ENCODE measurements around the gene ZNF593OS.

ZNF593OS gene

DNA sequence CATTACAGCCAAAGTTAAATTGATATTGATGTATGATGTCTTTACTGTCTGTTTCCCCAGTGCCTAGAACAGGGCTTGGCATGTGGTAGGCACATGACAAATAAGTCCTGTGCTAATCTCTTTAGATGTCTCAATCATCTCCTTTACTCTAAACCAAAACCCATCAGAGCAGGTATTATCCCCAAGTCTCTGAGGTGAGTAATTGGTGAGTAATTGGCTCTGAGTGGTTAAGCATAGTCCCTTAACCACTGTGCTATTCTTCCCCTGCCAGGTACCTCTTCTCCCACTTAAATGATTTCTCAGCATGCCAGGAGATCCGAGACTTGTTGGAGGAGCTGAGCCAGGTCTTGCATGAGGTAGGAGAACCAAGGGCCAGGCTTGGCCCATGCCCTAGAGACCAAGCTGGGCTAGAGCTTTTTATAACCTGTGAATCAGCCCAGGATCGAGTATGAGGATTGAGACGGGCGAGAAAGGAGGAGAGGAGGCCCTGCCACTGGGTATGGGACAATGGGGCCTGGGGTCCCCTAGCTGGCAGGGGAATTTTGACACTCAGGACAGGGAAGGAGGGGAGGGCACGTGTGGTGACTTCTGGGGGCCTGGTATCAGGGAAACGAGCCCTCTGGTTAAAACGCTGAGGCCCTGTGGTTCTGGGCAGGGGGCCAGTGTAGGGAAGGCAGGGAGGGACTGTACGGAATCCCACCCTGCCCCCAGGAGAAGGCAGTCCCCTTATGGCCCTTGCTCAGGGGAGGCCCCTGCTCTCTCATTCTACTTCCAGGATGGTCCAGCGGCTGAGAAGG lies 10.2 kb upstream of the ZNF593OS start:
- Histone ChIP-seq H3K27me3 (ENCODE audit: insufficient read depth, low read length, poor library complexity) (no peaks in the 10 kb centered on the region), H3K4ac (ENCODE audit: low read depth, low read length) (no peak overlapping the region), H3K23ac (ENCODE audit: low read length) (no peak overlapping the region), H3K18ac (ENCODE audit: low read length) (no peak overlapping the region), H3K56ac (ENCODE audit: low read length) (no peak overlapping the region), H3K4me2 (ENCODE audit: low read length) (no peak overlapping the region), H3K9ac (ENCODE audit: low read length) (no peak overlapping the region), H2AK5ac (ENCODE audit: low read length) (no peak overlapping the region), H2BK15ac (replicated peaks; ENCODE audit: low read depth) (no peak overlapping the region), H3K4me1 (ENCODE audit: control insufficient read depth, low read depth, low read length) (no peaks in the 10 kb centered on the region), H3K36me3 (ENCODE audit: control insufficient read depth, insufficient read depth, low read length) (no peaks in the 10 kb centered on the region), H3K79me1 (ENCODE audit: low read length) (no peaks in the 10 kb centered on the region), H3K79me2 (ENCODE audit: control insufficient read depth, insufficient read depth, low read length) (no peaks in the 10 kb centered on the region), H2BK120ac (ENCODE audit: low read depth, low read length) (no peak overlapping the region), H3K4me3 (ENCODE audit: low read length) (no peak overlapping the region), H4K5ac (ENCODE audit: low read length) (no peak overlapping the region), H3K27ac (ENCODE audit: low read depth, low read length) (no peak overlapping the region), H2BK5ac (ENCODE audit: low read length) (no peak overlapping the region), H4K8ac (ENCODE audit: low read depth, low read length) (no peak overlapping the region)
- no CpG with 5 or more reads among the region's 9 CpGs for WGBS (ENCODE audit: extremely low coverage, insufficient coverage, low lambda C conversion rate)
- no peak for DNase-seq

DNA sequence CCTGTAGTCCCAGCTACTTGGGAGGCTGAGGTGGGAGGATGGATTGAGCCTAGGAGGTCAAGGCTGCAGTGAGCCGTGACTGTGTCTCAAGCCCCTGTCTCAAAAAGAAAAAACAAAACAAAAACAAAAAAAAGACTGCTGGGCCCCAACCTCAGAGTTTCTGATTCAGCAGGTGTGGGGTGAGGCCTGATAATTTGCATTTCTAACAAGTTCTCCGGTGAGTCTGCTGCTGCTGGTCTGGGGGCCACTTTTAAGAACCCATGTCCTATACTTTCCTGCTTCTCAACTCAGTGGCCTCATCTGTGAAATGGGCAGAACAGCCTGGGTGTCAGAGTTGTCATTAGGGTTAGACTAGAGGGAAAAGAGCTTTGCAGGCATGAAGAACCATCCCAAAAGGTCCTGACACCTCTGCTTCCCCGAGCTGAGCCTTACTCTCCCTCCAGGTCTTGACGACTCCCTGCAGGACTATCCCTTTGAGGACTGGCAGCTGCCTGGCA lies 8.4 kb upstream of the ZNF593OS start:
- Histone ChIP-seq H2BK15ac (replicated peaks; ENCODE audit: low read depth) (no peak overlapping the region), H2BK5ac (ENCODE audit: low read length) (no peak overlapping the region), H3K18ac (ENCODE audit: low read length) (no peak overlapping the region), H3K23ac (ENCODE audit: low read length) (no peak overlapping the region), H3K4me3 (ENCODE audit: low read length) (no peak overlapping the region), H3K27ac (ENCODE audit: low read depth, low read length) (no peak overlapping the region), H4K8ac (ENCODE audit: low read depth, low read length) (no peak overlapping the region), H3K4me1 (ENCODE audit: control insufficient read depth, low read depth, low read length) (no peaks in the 10 kb centered on the region), H3K79me2 (ENCODE audit: control insufficient read depth, insufficient read depth, low read length) (no peaks in the 10 kb centered on the region), H3K56ac (ENCODE audit: low read length) (no peak overlapping the region), H4K5ac (ENCODE audit: low read length) (no peak overlapping the region), H2AK5ac (ENCODE audit: low read length) (no peak overlapping the region), H3K9ac (ENCODE audit: low read length) (no peak overlapping the region), H3K27me3 (ENCODE audit: insufficient read depth, low read length, poor library complexity) (no peaks in the 10 kb centered on the region), H3K4me2 (ENCODE audit: low read length) (no peak overlapping the region), H3K79me1 (ENCODE audit: low read length) (no peaks in the 10 kb centered on the region), H2BK120ac (ENCODE audit: low read depth, low read length) (no peak overlapping the region), H3K4ac (ENCODE audit: low read depth, low read length) (no peak overlapping the region), H3K36me3 (ENCODE audit: control insufficient read depth, insufficient read depth, low read length) (no peaks in the 10 kb centered on the region)
- no CpG with 5 or more reads among the region's 4 CpGs for WGBS (ENCODE audit: extremely low coverage, insufficient coverage, low lambda C conversion rate)
- no peak for DNase-seq

DNA sequence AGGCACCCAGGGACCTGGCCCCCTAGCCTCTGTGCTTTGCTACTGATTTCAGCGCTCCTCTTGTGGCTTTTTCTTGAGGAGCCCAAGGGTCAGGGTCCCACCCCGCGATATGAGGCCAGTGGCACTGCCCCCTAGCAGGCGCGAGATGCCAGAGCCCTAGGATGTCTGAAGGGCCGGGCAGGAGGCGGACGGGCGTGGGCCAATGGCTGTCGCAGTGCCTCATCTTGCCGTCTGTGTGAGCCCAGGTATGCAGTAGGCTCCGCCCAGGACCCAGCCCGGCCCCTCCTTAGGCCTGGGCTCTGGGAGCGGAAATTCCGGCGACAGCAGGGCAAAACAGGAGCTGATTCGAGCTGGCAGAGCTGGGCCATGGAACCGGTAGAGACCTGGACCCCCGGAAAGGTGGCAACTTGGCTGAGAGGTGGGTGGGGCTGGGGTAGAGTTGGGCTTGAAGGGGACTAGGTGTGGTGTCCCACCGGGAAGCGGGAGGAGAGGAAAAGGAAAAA lies 5.6 kb upstream of the ZNF593OS start, which contains the start of gene CNKSR1:
Gene CNKSR1 (plus strand): TSS at position 310 of the 503 bp plus-strand sequence. CDS start 57 bp downstream, at position 367.
- no peak within 1 kb of the TSS for H4K5ac ChIP-seq (ENCODE audit: low read length)
- DNase-seq, result peak; percentile 97
- no peaks in the 10 kb centered on the region for H3K79me1 ChIP-seq (ENCODE audit: low read length)
- H2BK120ac ChIP-seq (ENCODE audit: low read depth, low read length), result no peak within 1 kb of the TSS
- no peaks in the 10 kb centered on the region for H3K4me1 ChIP-seq (ENCODE audit: control insufficient read depth, low read depth, low read length)
- no peaks in the 10 kb centered on the region for H3K27me3 ChIP-seq (ENCODE audit: insufficient read depth, low read length, poor library complexity)
- H4K8ac ChIP-seq (ENCODE audit: low read depth, low read length), result no peak within 1 kb of the TSS
- no peak within 1 kb of the TSS for H2BK5ac ChIP-seq (ENCODE audit: low read length)
- no peak within 1 kb of the TSS for H2BK15ac ChIP-seq (replicated peaks; ENCODE audit: low read depth)
- H3K23ac ChIP-seq (ENCODE audit: low read length), result no peak within 1 kb of the TSS
- H3K56ac ChIP-seq (ENCODE audit: low read length), result peak within 1 kb of the TSS; percentile 87
- H3K79me2 ChIP-seq (ENCODE audit: control insufficient read depth, insufficient read depth, low read length), result no peaks in the 10 kb centered on the region
- H3K18ac ChIP-seq (ENCODE audit: low read length), result peak within 1 kb of the TSS; percentile 22
- no peak within 1 kb of the TSS for H2AK5ac ChIP-seq (ENCODE audit: low read length)
- no peaks in the 10 kb centered on the region for H3K36me3 ChIP-seq (ENCODE audit: control insufficient read depth, insufficient read depth, low read length)
- H3K4me2 ChIP-seq (ENCODE audit: low read length), result peak within 1 kb of the TSS; percentile 62
- peak within 1 kb of the TSS; percentile 34 for H3K4me3 ChIP-seq (ENCODE audit: low read length)
- peak within 1 kb of the TSS; percentile 66 for H3K4ac ChIP-seq (ENCODE audit: low read depth, low read length)
- no CpG with 5 or more reads among the region's 21 CpGs for WGBS (ENCODE audit: extremely low coverage, insufficient coverage, low lambda C conversion rate)
- H3K27ac ChIP-seq (ENCODE audit: low read depth, low read length), result no peak within 1 kb of the TSS
- H3K9ac ChIP-seq (ENCODE audit: low read length), result peak within 1 kb of the TSS; percentile 59

DNA sequence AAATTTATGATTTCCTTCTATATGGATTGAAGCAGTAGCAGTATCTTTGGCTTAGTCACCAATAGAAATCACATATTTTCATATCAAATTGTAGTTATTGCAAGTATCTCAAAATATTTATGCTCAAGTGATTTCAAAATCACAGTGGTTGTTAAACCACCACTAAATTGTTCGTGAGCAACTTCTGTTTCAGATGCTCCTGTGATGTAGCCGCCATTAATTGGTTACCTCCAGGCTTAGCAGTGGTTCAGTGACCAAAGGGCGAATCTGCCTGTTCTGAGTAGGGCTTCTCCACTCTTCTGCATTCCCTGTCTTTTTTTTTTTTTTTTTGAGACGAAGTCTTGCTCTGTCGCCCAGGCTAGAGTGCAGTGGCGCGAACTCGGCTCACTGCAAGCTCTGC lies 3.7 kb upstream of the ZNF593OS start:
- no peaks in the 10 kb centered on the region for H3K36me3 ChIP-seq (ENCODE audit: control insufficient read depth, insufficient read depth, low read length)
- H3K27me3 ChIP-seq (ENCODE audit: insufficient read depth, low read length, poor library complexity), result no peaks in the 10 kb centered on the region
- H3K4ac ChIP-seq (ENCODE audit: low read depth, low read length), result no peak overlapping the region
- H2AK5ac ChIP-seq (ENCODE audit: low read length), result no peak overlapping the region
- H3K23ac ChIP-seq (ENCODE audit: low read length), result no peak overlapping the region
- no CpG with 5 or more reads among the region's 8 CpGs for WGBS (ENCODE audit: extremely low coverage, insufficient coverage, low lambda C conversion rate)
- no peak overlapping the region for H4K5ac ChIP-seq (ENCODE audit: low read length)
- H4K8ac ChIP-seq (ENCODE audit: low read depth, low read length), result no peak overlapping the region
- H3K4me2 ChIP-seq (ENCODE audit: low read length), result no peak overlapping the region
- H3K79me2 ChIP-seq (ENCODE audit: control insufficient read depth, insufficient read depth, low read length), result peaks cover 6% of the 10 kb centered on the region
- no peaks in the 10 kb centered on the region for H3K4me1 ChIP-seq (ENCODE audit: control insufficient read depth, low read depth, low read length)
- no peak overlapping the region for H2BK15ac ChIP-seq (replicated peaks; ENCODE audit: low read depth)
- no peak overlapping the region for H2BK5ac ChIP-seq (ENCODE audit: low read length)
- H3K27ac ChIP-seq (ENCODE audit: low read depth, low read length), result no peak overlapping the region
- no peak overlapping the region for H3K18ac ChIP-seq (ENCODE audit: low read length)
- no peak for DNase-seq
- H3K4me3 ChIP-seq (ENCODE audit: low read length), result no peak overlapping the region
- H2BK120ac ChIP-seq (ENCODE audit: low read depth, low read length), result no peak overlapping the region
- peaks cover 10% of the 10 kb centered on the region for H3K79me1 ChIP-seq (ENCODE audit: low read length)
- H3K56ac ChIP-seq (ENCODE audit: low read length), result no peak overlapping the region
- no peak overlapping the region for H3K9ac ChIP-seq (ENCODE audit: low read length)

DNA sequence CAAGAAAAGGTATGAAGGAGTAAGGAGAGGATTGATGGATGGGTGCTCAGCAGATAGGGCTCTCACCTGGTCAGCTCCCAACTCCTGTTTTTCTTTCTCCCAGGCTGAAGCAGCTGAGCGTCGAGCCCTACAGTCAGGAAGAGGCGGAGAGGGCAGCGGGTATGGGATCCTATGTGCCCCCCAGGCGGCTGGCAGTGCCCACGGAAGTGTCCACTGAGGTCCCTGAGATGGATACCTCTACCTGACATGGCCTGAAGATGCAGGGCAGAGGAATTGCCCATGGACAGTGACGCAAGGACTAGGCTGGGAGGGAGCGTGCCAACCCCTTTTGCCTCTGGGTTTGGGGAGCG lies 1.2 kb downstream of the ZNF593OS start:
- no peak for DNase-seq
- Histone ChIP-seq H4K5ac (ENCODE audit: low read length) (no peak overlapping the region), H3K56ac (ENCODE audit: low read length) (peak overlapping the region; percentile 96), H3K18ac (ENCODE audit: low read length) (no peak overlapping the region), H3K27me3 (ENCODE audit: insufficient read depth, low read length, poor library complexity) (no peaks in the 10 kb centered on the region), H3K4me2 (ENCODE audit: low read length) (peak overlapping the region; percentile 78), H3K27ac (ENCODE audit: low read depth, low read length) (no peak overlapping the region), H4K8ac (ENCODE audit: low read depth, low read length) (no peak overlapping the region), H3K4ac (ENCODE audit: low read depth, low read length) (no peak overlapping the region), H3K79me2 (ENCODE audit: control insufficient read depth, insufficient read depth, low read length) (peaks cover 8% of the 10 kb centered on the region), H3K79me1 (ENCODE audit: low read length) (peaks cover 14% of the 10 kb centered on the region), H2BK5ac (ENCODE audit: low read length) (no peak overlapping the region), H2BK120ac (ENCODE audit: low read depth, low read length) (no peak overlapping the region), H2BK15ac (replicated peaks; ENCODE audit: low read depth) (no peak overlapping the region), H3K36me3 (ENCODE audit: control insufficient read depth, insufficient read depth, low read length) (no peaks in the 10 kb centered on the region), H3K4me3 (ENCODE audit: low read length) (peak overlapping the region; percentile 88), H2AK5ac (ENCODE audit: low read length) (peak overlapping the region; percentile 50), H3K4me1 (ENCODE audit: control insufficient read depth, low read depth, low read length) (peaks cover 9% of the 10 kb centered on the region), H3K9ac (ENCODE audit: low read length) (peak overlapping the region; percentile 77), H3K23ac (ENCODE audit: low read length) (peak overlapping the region; percentile 83)
- WGBS (ENCODE audit: extremely low coverage, insufficient coverage, low lambda C conversion rate), result no CpG with 5 or more reads among the region's 9 CpGs

Measured in mesendoderm (in vitro differentiated cells).